ENCODE measurements around the gene SPEG. TPM values are rescaled to one million over a fixed set of nuclear protein-coding genes. Genes with fewer than 3 reads are reported as not detected.

Gene SPEG
- total and polyA plus RNA-seq, 7 donors, result 6.0 to 321 (median 123) TPM

DNA sequence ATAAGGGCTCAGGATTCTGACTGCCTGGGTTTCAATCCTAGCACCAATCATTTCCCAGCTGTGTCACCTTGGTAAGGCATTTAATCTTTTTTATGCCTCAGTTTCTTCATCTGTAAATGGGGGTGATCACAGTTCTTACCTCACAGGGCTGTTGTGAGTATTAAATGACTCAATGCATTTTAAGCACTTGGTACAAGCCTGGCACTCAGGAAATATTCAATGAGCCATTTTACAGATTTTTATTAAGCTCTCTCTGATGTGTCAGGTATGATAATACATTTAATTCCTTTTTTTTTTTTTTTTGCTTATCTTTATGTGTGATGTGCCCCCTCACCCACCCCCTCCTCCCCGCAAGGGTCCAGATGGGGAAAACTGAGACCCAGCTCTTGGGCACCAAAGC is 12.0 kb downstream of the SPEG start:
- Histone ChIP-seq H3K9me3 (no peaks in the 10 kb centered on the region), H3K4me1 (peaks cover 0 to 94% (median 85%) of the 10 kb centered on the region in 4 donors), H3K36me3 (peaks cover 0 to 15% (median 3%) of the 10 kb centered on the region in 4 donors), H3K27me3 (peaks cover 0 to 22% (median 4%) of the 10 kb centered on the region in 3 donors), H3K4me3 (peak overlapping the region in 3 of 4 donors; percentile 68 to 88 (median 82)), H3K27ac (peak overlapping the region; percentile 96 to 99 (median 99))
- no peak for TF ChIP-seq POLR2AphosphoS5 (IDR thresholded peaks at IDR 0.05)
- TF ChIP-seq, protein P1, sequence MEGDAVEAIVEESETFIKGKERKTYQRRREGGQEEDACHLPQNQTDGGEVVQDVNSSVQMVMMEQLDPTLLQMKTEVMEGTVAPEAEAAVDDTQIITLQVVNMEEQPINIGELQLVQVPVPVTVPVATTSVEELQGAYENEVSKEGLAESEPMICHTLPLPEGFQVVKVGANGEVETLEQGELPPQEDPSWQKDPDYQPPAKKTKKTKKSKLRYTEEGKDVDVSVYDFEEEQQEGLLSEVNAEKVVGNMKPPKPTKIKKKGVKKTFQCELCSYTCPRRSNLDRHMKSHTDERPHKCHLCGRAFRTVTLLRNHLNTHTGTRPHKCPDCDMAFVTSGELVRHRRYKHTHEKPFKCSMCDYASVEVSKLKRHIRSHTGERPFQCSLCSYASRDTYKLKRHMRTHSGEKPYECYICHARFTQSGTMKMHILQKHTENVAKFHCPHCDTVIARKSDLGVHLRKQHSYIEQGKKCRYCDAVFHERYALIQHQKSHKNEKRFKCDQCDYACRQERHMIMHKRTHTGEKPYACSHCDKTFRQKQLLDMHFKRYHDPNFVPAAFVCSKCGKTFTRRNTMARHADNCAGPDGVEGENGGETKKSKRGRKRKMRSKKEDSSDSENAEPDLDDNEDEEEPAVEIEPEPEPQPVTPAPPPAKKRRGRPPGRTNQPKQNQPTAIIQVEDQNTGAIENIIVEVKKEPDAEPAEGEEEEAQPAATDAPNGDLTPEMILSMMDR (IDR thresholded peaks at IDR 0.05), result no peak
- TF ChIP-seq POLR2A (IDR thresholded peaks at IDR 0.05), result no peak
- TF ChIP-seq EP300 (IDR thresholded peaks at IDR 0.05), result no peak
- DNase-seq, result no peak
- intact Hi-C loops (cut with DNase I), result no loop called here
- WGBS, 2 donors, result 82 to 94% methylated on average over 1 of the region's 1 CpG

DNA sequence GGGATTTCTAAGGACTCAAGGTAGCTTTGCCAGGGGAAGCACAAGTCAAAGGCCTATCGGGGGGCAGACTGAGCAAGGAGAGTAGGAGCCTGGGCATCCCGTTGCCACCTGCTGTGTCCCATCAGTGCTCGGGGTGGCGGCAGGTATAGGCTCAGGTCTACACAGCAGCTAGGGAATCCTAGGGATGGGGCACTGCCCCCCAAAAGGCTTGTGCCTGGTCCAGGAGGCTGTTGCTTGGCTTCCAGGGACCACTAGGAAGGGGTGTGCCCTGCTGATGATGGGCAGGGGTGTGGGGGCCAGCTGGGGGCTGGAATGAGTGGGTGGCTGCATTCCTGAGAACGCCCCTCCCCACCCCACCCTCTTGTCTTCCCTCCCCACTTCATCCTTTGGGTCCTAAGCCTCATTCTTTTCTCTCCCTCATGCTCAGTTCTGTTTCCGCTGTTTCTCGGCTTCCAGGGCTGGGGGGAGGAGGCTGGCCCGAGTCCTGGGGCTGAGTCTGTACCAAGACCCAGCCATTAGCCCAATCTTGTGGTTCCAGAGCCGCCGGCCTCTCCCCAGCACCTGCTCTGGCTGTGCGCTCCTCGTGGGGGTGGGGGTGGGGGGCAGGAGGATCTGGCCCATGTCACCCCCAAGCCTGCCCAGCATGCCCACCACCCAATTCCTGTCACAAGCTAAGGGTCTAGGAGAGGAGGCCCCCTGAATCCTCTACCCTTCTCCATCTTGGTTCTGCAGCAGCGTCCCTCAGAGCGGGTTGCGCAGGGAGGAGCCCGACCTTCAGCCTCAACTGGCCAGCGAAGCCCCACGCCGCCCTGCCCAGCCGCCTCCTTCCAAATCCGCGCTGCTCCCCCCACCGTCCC is 12.8 kb downstream of the SPEG start:
- peaks cover 0 to 97% (median 93%) of the 10 kb centered on the region in 4 donors for H3K4me1 ChIP-seq
- peak in 2 of 4 donors; percentile 34 to 55 for TF ChIP-seq POLR2AphosphoS5 (IDR thresholded peaks at IDR 0.05)
- TF ChIP-seq, protein P1 (IDR thresholded peaks at IDR 0.05), result no peak
- no peak for TF ChIP-seq EP300 (IDR thresholded peaks at IDR 0.05)
- peaks cover 0 to 15% (median 3%) of the 10 kb centered on the region in 4 donors for H3K36me3 ChIP-seq
- H3K27me3 ChIP-seq, result peaks cover 0 to 18% (median 4%) of the 10 kb centered on the region in 3 donors
- no peaks in the 10 kb centered on the region for H3K9me3 ChIP-seq
- peak overlapping the region; percentile 96 to 99 (median 99) for H3K27ac ChIP-seq
- peak overlapping the region; percentile 31 to 52 (median 48) for H3K4me3 ChIP-seq
- DNase-seq, result peak; percentile 80
- 61 to 72% methylated on average over 23 of the region's 23 CpGs for WGBS, 2 donors
- intact Hi-C loops (cut with DNase I), result no loop called here

GRCh38 chr2:219448099-219448775 is 13.6 kb downstream of the SPEG start:
- Histone ChIP-seq H3K27me3 (peaks cover 0 to 11% (median 4%) of the 10 kb centered on the region in 3 donors), H3K9me3 (no peaks in the 10 kb centered on the region), H3K4me1 (peaks cover 0 to 98% (median 92%) of the 10 kb centered on the region in 4 donors), H3K36me3 (peaks cover 0 to 15% (median 3%) of the 10 kb centered on the region in 4 donors), H3K27ac (peak overlapping the region; percentile 96 to 99 (median 99)), H3K4me3 (peak overlapping the region; percentile 31 to 52 (median 48))
- WGBS, 2 donors, result 21 to 24% methylated on average over 88 of the region's 88 CpGs
- TF ChIP-seq POLR2AphosphoS5 (IDR thresholded peaks at IDR 0.05) (peak in 1 of 4 donors; percentile 16), EP300 (IDR thresholded peaks at IDR 0.05) (no peak)
- DNase-seq, result no peak
- intact Hi-C loops (cut with DNase I), result no loop called here

- Histone ChIP-seq H3K9me3 (no peaks in the 10 kb centered on the region), H3K36me3 (peaks cover 0 to 15% (median 3%) of the 10 kb centered on the region in 4 donors), H3K4me3 (peak overlapping the region; percentile 31 to 52 (median 48)), H3K4me1 (peaks cover 0 to 98% (median 91%) of the 10 kb centered on the region in 4 donors), H3K27me3 (peaks cover 0 to 11% (median 3%) of the 10 kb centered on the region in 3 donors), H3K27ac (peak overlapping the region; percentile 96 to 99 (median 99))
- intact Hi-C loops (cut with DNase I), result no loop called here
- TF ChIP-seq POLR2AphosphoS5 (IDR thresholded peaks at IDR 0.05), result peak in 3 of 4 donors; percentile 35 to 74 (median 72)
- TF ChIP-seq, protein P1 (IDR thresholded peaks at IDR 0.05), result peak in 2 of 4 experiments; percentile 7 to 25
- TF ChIP-seq POLR2A (IDR thresholded peaks at IDR 0.05), result peak; percentile 34 to 40
- no peak for TF ChIP-seq EP300 (IDR thresholded peaks at IDR 0.05)
- peak; percentile 87 for DNase-seq
- 11 to 19% methylated on average over 51 of the region's 51 CpGs for WGBS, 2 donors
Measured at GRCh38 chr2:219448776-219449341, 14.2 kb downstream of the SPEG start.

Measured in sigmoid colon (tissue), 7 donors.